Measurements from ENCODE around the gene RANBP1. TPM values are rescaled to one million over a fixed set of nuclear protein-coding genes. Genes with fewer than 3 reads are reported as not detected.

RANBP1 gene
- total RNA-seq, 1 experiment from 2014 or later: 168 TPM

- H4K20me1 ChIP-seq (ENCODE audit: insufficient read depth): peaks cover 7% of the 10 kb centered on the region; the same call in 1 of the 2 replicates
- DNase-seq: no peak
- intact Hi-C loops (cut with micrococcal nuclease; ENCODE audit: unreplicated experiment): no loop called here
- no peak overlapping the region for H3K4me3 ChIP-seq
- H3K9me2 ChIP-seq (ENCODE audit: insufficient read depth): no peaks in the 10 kb centered on the region
- ChIA-PET POLR2A (ENCODE audit: unreplicated experiment) (no interaction called here), CTCF (no interaction called here)
- no peaks in the 10 kb centered on the region for H3K4me1 ChIP-seq (replicated peaks; ENCODE audit: insufficient read depth)
- TF ChIP-seq CTCF (conservative IDR thresholded peaks at IDR 0.05) (no peak), EZH2 (IDR thresholded peaks at IDR 0.05; ENCODE audit: low read depth) (no peak)
- no peak overlapping the region for H2AFZ ChIP-seq
- no peaks in the 10 kb centered on the region for H3F3A ChIP-seq (ENCODE audit: insufficient read depth, low read depth)
- H3K27me3 ChIP-seq (ENCODE audit: insufficient read depth, low read depth): no peaks in the 10 kb centered on the region
- no peak overlapping the region for H3K27ac ChIP-seq
- H3K36me3 ChIP-seq (ENCODE audit: low read depth): no peaks in the 10 kb centered on the region
- no TSS peak for BruUV-seq (replicated peaks)
- H3K79me2 ChIP-seq (ENCODE audit: low read depth): no peaks in the 10 kb centered on the region
- H3K9me3 ChIP-seq (ENCODE audit: insufficient read depth, low read depth): no peaks in the 10 kb centered on the region
- no peak overlapping the region for H3K4me2 ChIP-seq
Measured at GRCh38 chr22:20138417-20138738, 22.5 kb downstream of the RANBP1 start.

GRCh38 chr22:20138868-20139267, 23.0 kb downstream of the RANBP1 start:
- Histone ChIP-seq H3K79me2 (ENCODE audit: low read depth) (no peaks in the 10 kb centered on the region), H2AFZ (no peak overlapping the region), H3K36me3 (ENCODE audit: low read depth) (no peaks in the 10 kb centered on the region), H3F3A (ENCODE audit: insufficient read depth, low read depth) (no peaks in the 10 kb centered on the region), H3K27ac (no peak overlapping the region), H3K4me1 (replicated peaks; ENCODE audit: insufficient read depth) (no peaks in the 10 kb centered on the region), H3K9me2 (ENCODE audit: insufficient read depth) (no peaks in the 10 kb centered on the region), H3K27me3 (ENCODE audit: insufficient read depth, low read depth) (no peaks in the 10 kb centered on the region), H3K9me3 (ENCODE audit: insufficient read depth, low read depth) (no peaks in the 10 kb centered on the region), H3K4me2 (no peak overlapping the region), H4K20me1 (ENCODE audit: insufficient read depth) (peaks cover 7% of the 10 kb centered on the region; the same call in 1 of the 2 replicates), H3K4me3 (no peak overlapping the region)
- ChIA-PET CTCF (no interaction called here), POLR2A (ENCODE audit: unreplicated experiment) (no interaction called here)
- no TSS peak for BruUV-seq (replicated peaks)
- intact Hi-C loops (cut with micrococcal nuclease; ENCODE audit: unreplicated experiment): no loop called here
- no peak for TF ChIP-seq CTCF (conservative IDR thresholded peaks at IDR 0.05)
- TF ChIP-seq EZH2 (IDR thresholded peaks at IDR 0.05; ENCODE audit: low read depth): no peak
- DNase-seq: no peak

- H2AFZ ChIP-seq: no peak overlapping the region
- H3K36me3 ChIP-seq (ENCODE audit: low read depth): no peaks in the 10 kb centered on the region
- no TSS peak for BruUV-seq (replicated peaks)
- no peak for TF ChIP-seq EZH2 (IDR thresholded peaks at IDR 0.05; ENCODE audit: low read depth)
- TF ChIP-seq CTCF (conservative IDR thresholded peaks at IDR 0.05): no peak
- intact Hi-C loops (cut with micrococcal nuclease; ENCODE audit: unreplicated experiment): no loop called here
- no peak overlapping the region for H3K4me3 ChIP-seq
- no peaks in the 10 kb centered on the region for H3F3A ChIP-seq (ENCODE audit: insufficient read depth, low read depth)
- no peaks in the 10 kb centered on the region for H3K27me3 ChIP-seq (ENCODE audit: insufficient read depth, low read depth)
- H4K20me1 ChIP-seq (ENCODE audit: insufficient read depth): peaks cover 7% of the 10 kb centered on the region; the same call in 1 of the 2 replicates
- no peaks in the 10 kb centered on the region for H3K79me2 ChIP-seq (ENCODE audit: low read depth)
- H3K4me2 ChIP-seq: no peak overlapping the region
- POLR2A ChIA-PET (ENCODE audit: unreplicated experiment): no interaction called here
- no peaks in the 10 kb centered on the region for H3K9me2 ChIP-seq (ENCODE audit: insufficient read depth)
- CTCF ChIA-PET: no interaction called here
- no peaks in the 10 kb centered on the region for H3K9me3 ChIP-seq (ENCODE audit: insufficient read depth, low read depth)
- no peak overlapping the region for H3K27ac ChIP-seq
- DNase-seq: no peak
- H3K4me1 ChIP-seq (replicated peaks; ENCODE audit: insufficient read depth): no peaks in the 10 kb centered on the region
Measured at GRCh38 chr22:20139391-20140106, 23.6 kb downstream of the RANBP1 start.
